MM.1S (cell line): ENCODE data around the gene LRG1.

Experiments used
- DNase-seq: peaks from one replicate; pipeline ENCODE4 v3.0.0-alpha.2; 2015
- H2AFZ ChIP-seq: fragments of 300-600 bp; sonication (generic); 2 replicates; pipeline ENCODE4 v1.6.0; 2016; ENCODE audit warnings: antibody characterized with exemption, low read length
- H3F3A ChIP-seq: fragments of 300-600 bp; sonication (generic); 2 replicates; pipeline ENCODE4 v1.6.1; 2016; ENCODE audit warnings: mild to moderate bottlenecking, antibody characterized with exemption, low read length, moderate library complexity, mixed read lengths; ENCODE audit not compliant: insufficient read depth
- H3K27ac ChIP-seq: fragments of 300-600 bp; sonication (generic); 2 replicates; pipeline ENCODE4 v1.5.1; 2016; ENCODE audit warnings: mild to moderate bottlenecking, low read length
- H3K27me3 ChIP-seq: fragments of 300-600 bp; sonication (generic); replicated peaks from 2 replicates; pipeline ENCODE4 v1.6.0; 2016; ENCODE audit warnings: low read length; ENCODE audit not compliant: insufficient read depth
- H3K36me3 ChIP-seq: fragments of 300-600 bp; sonication (generic); replicated peaks from 2 replicates; pipeline ENCODE4 v1.6.1; 2016; ENCODE audit warnings: mild to moderate bottlenecking, low read length, mixed read lengths; ENCODE audit not compliant: insufficient read depth
- H3K4me1 ChIP-seq: fragments of 300-600 bp; sonication (generic); 2 replicates; pipeline ENCODE4 v1.6.1; 2016; ENCODE audit warnings: low read length, mixed read lengths
- H3K4me2 ChIP-seq: fragments of 300-600 bp; sonication (generic); 2 replicates; pipeline ENCODE4 v1.6.0; 2016; ENCODE audit warnings: low read depth, low read length
- H3K4me3 ChIP-seq: fragments of 300-600 bp; sonication (generic); 2 replicates; pipeline ENCODE4 v1.5.1; 2016; ENCODE audit warnings: low read length, mixed read lengths
- H3K79me2 ChIP-seq: fragments of 300-600 bp; sonication (generic); 2 replicates; pipeline ENCODE4 v1.6.1; 2016; ENCODE audit warnings: mixed run types, low read length, mixed read lengths
- H3K9ac ChIP-seq: fragments of 300-600 bp; sonication (generic); 2 replicates; pipeline ENCODE4 v1.6.1; 2016; ENCODE audit warnings: low read length, mixed read lengths
- H3K9me2 ChIP-seq: fragments of 300-600 bp; sonication (generic); replicated peaks from 2 replicates; pipeline ENCODE4 v1.6.1; 2016; ENCODE audit warnings: mild to moderate bottlenecking, low read length, mixed read lengths; ENCODE audit not compliant: insufficient read depth
- H3K9me3 ChIP-seq: fragments of 300-600 bp; sonication (generic); replicated peaks from 2 replicates; pipeline ENCODE4 v1.6.1; 2016; ENCODE audit warnings: mild to moderate bottlenecking, low read length, mixed read lengths; ENCODE audit not compliant: insufficient read depth
- H4K20me1 ChIP-seq: fragments of 300-600 bp; sonication (generic); 2 replicates; pipeline ENCODE4 v1.6.1; 2016; ENCODE audit warnings: mild to moderate bottlenecking, low read length, moderate library complexity, mixed read lengths; ENCODE audit not compliant: insufficient read depth
- EZH2 ChIP-seq: fragments of 300-600 bp; sonication (generic); optimal IDR thresholded peaks from 2 replicates; pipeline ENCODE3; 2017; ENCODE audit warnings: low read depth, mild to moderate bottlenecking, antibody characterized with exemption, low read length, mixed read lengths
- EZH2phosphoT487 ChIP-seq: fragments of 300-600 bp; sonication (generic); IDR thresholded peaks from 2 replicates; pipeline ENCODE4 v1.6.1; 2018; ENCODE audit warnings: antibody characterized with exemption, low read length
- TF ChIP-seq, protein P1 (sequence below): fragments of 300-600 bp; sonication (generic); IDR thresholded peaks from 2 replicates; pipeline ENCODE4 v1.5.1; 2016; ENCODE audit warnings: antibody characterized with exemption, low read length, mixed read lengths

The LRG1 gene

GRCh38 chr19:4501691-4502090 lies 38.1 kb downstream of the LRG1 start:
- Histone ChIP-seq H3F3A (no peaks in the 10 kb centered on the region), H3K9me3 (no peaks in the 10 kb centered on the region), H2AFZ (no peak overlapping the region), H3K27me3 (no peaks in the 10 kb centered on the region), H3K9ac (no peak overlapping the region), H4K20me1 (no peaks in the 10 kb centered on the region), H3K4me1 (no peaks in the 10 kb centered on the region), H3K27ac (no peak overlapping the region), H3K4me2 (no peak overlapping the region), H3K4me3 (no peak overlapping the region), H3K79me2 (no peaks in the 10 kb centered on the region), H3K9me2 (no peaks in the 10 kb centered on the region), H3K36me3 (no peaks in the 10 kb centered on the region)
- TF ChIP-seq EZH2 (no peak), EZH2phosphoT487 (no peak)
- TF ChIP-seq, protein P1, sequence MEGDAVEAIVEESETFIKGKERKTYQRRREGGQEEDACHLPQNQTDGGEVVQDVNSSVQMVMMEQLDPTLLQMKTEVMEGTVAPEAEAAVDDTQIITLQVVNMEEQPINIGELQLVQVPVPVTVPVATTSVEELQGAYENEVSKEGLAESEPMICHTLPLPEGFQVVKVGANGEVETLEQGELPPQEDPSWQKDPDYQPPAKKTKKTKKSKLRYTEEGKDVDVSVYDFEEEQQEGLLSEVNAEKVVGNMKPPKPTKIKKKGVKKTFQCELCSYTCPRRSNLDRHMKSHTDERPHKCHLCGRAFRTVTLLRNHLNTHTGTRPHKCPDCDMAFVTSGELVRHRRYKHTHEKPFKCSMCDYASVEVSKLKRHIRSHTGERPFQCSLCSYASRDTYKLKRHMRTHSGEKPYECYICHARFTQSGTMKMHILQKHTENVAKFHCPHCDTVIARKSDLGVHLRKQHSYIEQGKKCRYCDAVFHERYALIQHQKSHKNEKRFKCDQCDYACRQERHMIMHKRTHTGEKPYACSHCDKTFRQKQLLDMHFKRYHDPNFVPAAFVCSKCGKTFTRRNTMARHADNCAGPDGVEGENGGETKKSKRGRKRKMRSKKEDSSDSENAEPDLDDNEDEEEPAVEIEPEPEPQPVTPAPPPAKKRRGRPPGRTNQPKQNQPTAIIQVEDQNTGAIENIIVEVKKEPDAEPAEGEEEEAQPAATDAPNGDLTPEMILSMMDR = no peak
- no peak for DNase-seq

GRCh38 chr19:4500841-4501591 lies 38.8 kb downstream of the LRG1 start:
- no peaks in the 10 kb centered on the region for H3K79me2 ChIP-seq
- no peaks in the 10 kb centered on the region for H3K36me3 ChIP-seq
- DNase-seq = no peak
- no peaks in the 10 kb centered on the region for H3K9me2 ChIP-seq
- no peaks in the 10 kb centered on the region for H3F3A ChIP-seq
- no peaks in the 10 kb centered on the region for H3K27me3 ChIP-seq
- TF ChIP-seq EZH2phosphoT487 (no peak), EZH2 (no peak)
- TF ChIP-seq, protein P1 = no peak
- H2AFZ ChIP-seq = no peak overlapping the region
- no peak overlapping the region for H3K27ac ChIP-seq
- H3K4me2 ChIP-seq = no peak overlapping the region
- H3K4me3 ChIP-seq = no peak overlapping the region
- H3K4me1 ChIP-seq = no peaks in the 10 kb centered on the region
- H3K9ac ChIP-seq = no peak overlapping the region
- H3K9me3 ChIP-seq = no peaks in the 10 kb centered on the region
- no peaks in the 10 kb centered on the region for H4K20me1 ChIP-seq

GRCh38 chr19:4499855-4500254 lies 40.0 kb downstream of the LRG1 start:
- no peak overlapping the region for H3K27ac ChIP-seq
- no peak overlapping the region for H3K4me2 ChIP-seq
- DNase-seq = no peak
- no peaks in the 10 kb centered on the region for H3K36me3 ChIP-seq
- H3F3A ChIP-seq = no peaks in the 10 kb centered on the region
- H3K4me1 ChIP-seq = no peaks in the 10 kb centered on the region
- H3K4me3 ChIP-seq = no peak overlapping the region
- H3K9ac ChIP-seq = no peak overlapping the region
- H2AFZ ChIP-seq = no peak overlapping the region
- no peaks in the 10 kb centered on the region for H3K9me3 ChIP-seq
- TF ChIP-seq EZH2phosphoT487 = no peak
- no peak for TF ChIP-seq EZH2
- TF ChIP-seq, protein P1 = no peak
- no peaks in the 10 kb centered on the region for H3K27me3 ChIP-seq
- no peaks in the 10 kb centered on the region for H3K79me2 ChIP-seq
- no peaks in the 10 kb centered on the region for H4K20me1 ChIP-seq
- H3K9me2 ChIP-seq = no peaks in the 10 kb centered on the region
